Measurements from ENCODE around the gene RUBCNL. TPM values are rescaled to one million over a fixed set of nuclear protein-coding genes. Genes with fewer than 3 reads are reported as not detected.
"Not testable (repeated sequence)": the region's sequence is repeated elsewhere in the genome, so short reads cannot be mapped to it uniquely, and the experiment has no call there.

Gene RUBCNL
- 2.4 TPM for polyA plus RNA-seq (2013, experiment 1 of 2; ENCODE audit: insufficient read length)
- 5.0 TPM for polyA plus RNA-seq (2013, experiment 2 of 2; ENCODE audit: insufficient read length)

GRCh38 chr13:46387064-46387851, at the start of gene RUBCNL:
Gene RUBCNL, minus strand, starts transcription at chr13:46387252. Its CDS starts 14,777 bp downstream, at chr13:46372475.
- peak; percentile 46 for DNase-seq

- DNase-seq, result not testable (repeated sequence)
These were observed 42.5 kb upstream of the RUBCNL start for GRCh38 chr13:46429558-46429957.

- no peak for DNase-seq
These were observed 18.4 kb upstream of the RUBCNL start for GRCh38 chr13:46405457-46405856.

- DNase-seq, result no peak
These were observed 17.7 kb upstream of the RUBCNL start for GRCh38 chr13:46404733-46405100.

GRCh38 chr13:46403851-46404732, 17.0 kb upstream of the RUBCNL start:
- no peak for DNase-seq

- DNase-seq, result no peak
These were observed 15.1 kb upstream of the RUBCNL start for GRCh38 chr13:46402178-46402577.

GRCh38 chr13:46401432-46401831, 14.4 kb upstream of the RUBCNL start:
- no peak for DNase-seq

GRCh38 chr13:46396341-46396740, 9.3 kb upstream of the RUBCNL start:
- peak; percentile 68 for DNase-seq

- no peak for DNase-seq
These were observed 5.9 kb upstream of the RUBCNL start for GRCh38 chr13:46392967-46393366.

GRCh38 chr13:46389457-46390451, 2.7 kb upstream of the RUBCNL start:
- DNase-seq, result no peak

- DNase-seq, result no peak
These were observed 1.8 kb upstream of the RUBCNL start for GRCh38 chr13:46388846-46389245.

GRCh38 chr13:46388308-46388707, 1.3 kb upstream of the RUBCNL start:
- DNase-seq, result no peak

- no peak for DNase-seq
These were observed 524 bp downstream of the RUBCNL start for GRCh38 chr13:46386392-46387063.

GRCh38 chr13:46385946-46386345, 1.1 kb downstream of the RUBCNL start:
- no peak for DNase-seq

GRCh38 chr13:46383383-46383782, 3.7 kb downstream of the RUBCNL start:
- no peak for DNase-seq

- no peak for DNase-seq
These were observed 4.8 kb downstream of the RUBCNL start for GRCh38 chr13:46382224-46382623.

GRCh38 chr13:46380242-46380641, 6.8 kb downstream of the RUBCNL start:
- no peak for DNase-seq

GRCh38 chr13:46379611-46380010, 7.4 kb downstream of the RUBCNL start:
- DNase-seq, result no peak

- no peak for DNase-seq
These were observed 8.6 kb downstream of the RUBCNL start for GRCh38 chr13:46378411-46378810.

- DNase-seq, result no peak
These were observed 9.5 kb downstream of the RUBCNL start for GRCh38 chr13:46377554-46377953.

GRCh38 chr13:46374710-46375109, 12.3 kb downstream of the RUBCNL start:
- DNase-seq, result no peak

GRCh38 chr13:46373623-46374022, 13.4 kb downstream of the RUBCNL start:
- no peak for DNase-seq

Data from fibroblast of skin of back (primary cell).